GM19043 (cell line): ENCODE measurements around the gene ARIH2.
"Not testable (repeated sequence)": the region's sequence is repeated elsewhere in the genome, so short reads cannot be mapped to it uniquely, and the experiment has no call there.

ENCODE experiments used
- ATAC-seq: cut with Tn5 transposase; IDR thresholded peaks from one replicate; pipeline ENCODE4 v1.9.1; 2021; ENCODE audit warnings: low read depth; ENCODE audit not compliant: unreplicated experiment

The ARIH2 gene

DNA sequence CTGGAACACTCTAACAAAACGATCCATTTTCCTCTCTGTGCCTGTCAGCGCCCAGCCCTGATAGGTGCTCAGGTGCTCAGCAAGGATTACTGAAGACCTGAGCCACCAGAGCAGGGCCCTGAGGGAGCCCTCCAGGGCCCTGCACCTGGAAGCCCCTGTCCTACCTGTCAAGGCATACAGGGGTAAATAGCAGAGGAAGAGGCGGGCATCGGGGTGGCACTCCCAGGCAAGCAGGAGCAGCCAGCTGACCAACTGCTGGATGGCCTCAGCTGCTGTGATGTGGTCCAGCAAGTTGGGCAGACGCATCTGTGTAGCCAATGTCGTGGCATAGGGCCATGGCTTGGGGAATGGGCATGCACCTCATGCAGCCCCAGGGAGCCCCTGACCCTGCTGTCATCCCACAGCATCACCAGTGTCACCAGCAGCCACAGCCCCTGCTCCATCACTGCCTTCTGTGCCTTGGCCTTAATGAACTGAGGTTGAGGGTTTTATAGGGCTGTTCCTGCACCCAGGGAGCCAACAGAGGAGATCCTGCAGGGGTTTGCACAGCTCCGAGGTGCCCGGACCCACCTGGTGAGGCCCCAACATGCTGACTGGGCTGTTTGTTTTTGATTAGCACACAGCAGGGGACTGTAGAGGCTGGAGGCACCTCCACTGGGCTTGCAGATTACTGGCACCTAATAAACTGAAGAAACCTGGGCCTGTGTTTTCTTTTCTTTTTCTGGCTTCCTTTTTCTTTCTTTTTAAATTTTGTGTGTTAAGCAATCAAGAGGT, 80.6 kb downstream of the ARIH2 start:
- ATAC-seq: no peak

DNA sequence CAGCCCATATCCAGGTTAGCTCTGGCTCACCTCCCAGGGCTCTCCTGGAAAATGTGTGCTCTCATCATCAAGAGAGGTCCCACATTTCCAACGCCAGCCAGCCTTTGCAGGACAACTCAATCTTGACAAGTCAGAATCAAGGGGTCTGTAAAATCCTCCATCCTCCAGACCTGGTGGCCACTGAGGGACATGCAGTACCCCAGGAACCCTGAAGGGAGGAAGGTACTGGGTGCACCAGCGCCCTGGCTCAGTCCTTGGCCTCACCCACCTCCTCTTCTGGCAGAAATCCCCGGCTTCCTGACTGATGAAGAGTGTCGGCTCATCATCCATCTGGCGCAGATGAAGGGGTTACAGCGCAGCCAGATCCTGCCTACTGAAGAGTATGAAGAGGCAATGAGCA, 82.5 kb downstream of the ARIH2 start:
- no peak for ATAC-seq

DNA sequence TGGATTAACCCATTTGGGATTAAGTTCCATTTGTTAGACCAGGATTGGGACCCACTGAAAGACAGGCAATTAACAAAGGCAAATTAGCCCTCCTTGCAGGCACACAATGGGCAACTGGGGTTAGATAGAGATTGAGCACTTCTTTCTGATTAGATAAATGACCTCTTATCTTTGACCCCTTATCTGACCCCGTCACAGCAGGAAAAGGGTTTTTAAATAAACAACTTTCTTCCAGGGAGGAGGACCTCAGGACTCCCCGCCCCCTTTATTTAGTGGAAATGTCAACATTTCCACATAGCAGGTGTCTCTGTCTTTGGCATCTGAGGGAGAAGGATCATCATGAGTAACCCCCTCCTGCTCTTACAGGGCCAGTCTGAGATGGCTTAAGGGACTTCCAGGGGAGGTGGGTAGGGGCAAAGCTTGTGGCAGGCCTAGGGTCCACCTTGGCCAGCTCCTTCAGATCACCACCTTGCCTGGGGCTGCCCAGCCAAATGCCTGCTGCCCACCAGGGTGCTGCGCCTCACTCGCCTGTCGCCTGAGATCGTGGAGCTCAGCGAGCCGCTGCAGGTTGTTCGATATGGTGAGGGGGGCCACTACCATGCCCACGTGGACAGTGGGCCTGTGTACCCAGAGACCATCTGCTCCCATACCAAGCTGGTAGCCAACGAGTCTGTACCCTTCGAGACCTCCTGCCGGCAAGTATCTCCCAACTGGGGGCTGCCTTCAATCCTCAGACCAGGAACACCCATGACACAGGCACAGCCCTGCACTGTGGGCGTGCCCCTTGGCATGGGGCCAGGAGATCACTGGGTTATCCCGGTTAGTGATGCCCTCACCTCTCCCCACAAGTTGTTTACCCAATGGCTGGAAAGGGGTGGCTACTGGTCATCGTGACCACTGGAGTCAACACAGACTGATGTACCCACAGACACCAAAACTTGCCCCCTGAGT, 86.0 kb downstream of the ARIH2 start:
- ATAC-seq: no peak

DNA sequence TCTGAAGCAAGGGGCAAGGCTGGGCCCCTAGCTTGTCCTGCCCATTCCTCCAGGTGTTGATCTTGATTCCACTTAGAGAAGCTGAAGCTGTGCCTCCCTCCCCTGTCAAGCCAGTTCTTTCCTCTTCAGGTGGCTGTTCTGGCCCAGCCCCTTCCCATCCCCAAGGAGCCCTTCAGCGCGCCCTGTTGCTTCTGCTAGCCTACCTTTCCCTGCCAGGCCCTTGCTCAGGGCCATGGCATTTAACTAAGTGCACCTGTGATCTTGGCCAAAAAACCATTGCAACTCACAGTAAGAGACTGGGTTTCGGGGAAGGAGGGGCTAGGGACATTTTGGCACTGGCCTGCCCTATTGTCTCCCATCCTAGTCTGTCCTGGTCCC, 86.7 kb downstream of the ARIH2 start:
- ATAC-seq: no peak

DNA sequence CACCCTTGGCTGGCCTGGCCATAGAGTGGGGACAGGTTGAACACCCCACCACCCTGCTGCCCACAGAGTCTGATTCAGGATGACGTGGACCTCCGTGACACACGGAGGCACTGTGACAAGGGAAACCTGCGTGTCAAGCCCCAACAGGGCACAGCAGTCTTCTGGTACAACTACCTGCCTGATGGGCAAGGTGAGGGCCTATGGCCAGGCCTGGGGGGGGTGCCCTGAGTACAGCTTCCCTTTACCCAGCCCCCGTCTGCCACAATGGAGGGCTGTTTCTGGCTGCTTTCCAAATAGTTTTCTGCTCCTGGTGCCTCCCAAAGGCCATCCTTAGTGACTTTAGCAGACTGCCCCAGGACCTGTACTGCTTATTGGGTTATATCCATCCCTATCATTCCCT, 87.4 kb downstream of the ARIH2 start:
- no peak for ATAC-seq

DNA sequence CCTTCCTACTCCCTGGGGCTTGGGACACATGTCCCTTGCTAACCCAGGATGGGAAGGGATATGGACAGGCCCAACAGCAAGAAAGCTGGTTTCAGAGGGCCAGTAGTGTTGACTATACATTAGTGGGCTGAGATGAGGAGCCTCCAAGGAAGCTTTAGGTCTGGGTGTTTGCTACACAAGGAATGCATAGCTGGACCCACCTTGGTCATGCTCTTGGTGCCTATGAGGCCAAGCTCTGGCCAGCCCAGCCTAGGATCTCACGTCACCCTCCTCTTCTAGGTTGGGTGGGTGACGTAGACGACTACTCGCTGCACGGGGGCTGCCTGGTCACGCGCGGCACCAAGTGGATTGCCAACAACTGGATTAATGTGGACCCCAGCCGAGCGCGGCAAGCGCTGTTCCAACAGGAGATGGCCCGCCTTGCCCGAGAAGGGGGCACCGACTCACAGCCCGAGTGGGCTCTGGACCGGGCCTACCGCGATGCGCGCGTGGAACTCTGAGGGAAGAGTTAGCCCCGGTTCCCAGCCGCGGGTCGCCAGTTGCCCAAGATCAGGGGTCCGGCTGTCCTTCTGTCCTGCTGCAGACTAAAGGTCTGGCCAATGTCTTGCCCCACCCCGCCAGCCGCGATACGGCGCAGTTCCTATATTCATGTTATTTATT, 87.9 kb downstream of the ARIH2 start:
- no peak for ATAC-seq

DNA sequence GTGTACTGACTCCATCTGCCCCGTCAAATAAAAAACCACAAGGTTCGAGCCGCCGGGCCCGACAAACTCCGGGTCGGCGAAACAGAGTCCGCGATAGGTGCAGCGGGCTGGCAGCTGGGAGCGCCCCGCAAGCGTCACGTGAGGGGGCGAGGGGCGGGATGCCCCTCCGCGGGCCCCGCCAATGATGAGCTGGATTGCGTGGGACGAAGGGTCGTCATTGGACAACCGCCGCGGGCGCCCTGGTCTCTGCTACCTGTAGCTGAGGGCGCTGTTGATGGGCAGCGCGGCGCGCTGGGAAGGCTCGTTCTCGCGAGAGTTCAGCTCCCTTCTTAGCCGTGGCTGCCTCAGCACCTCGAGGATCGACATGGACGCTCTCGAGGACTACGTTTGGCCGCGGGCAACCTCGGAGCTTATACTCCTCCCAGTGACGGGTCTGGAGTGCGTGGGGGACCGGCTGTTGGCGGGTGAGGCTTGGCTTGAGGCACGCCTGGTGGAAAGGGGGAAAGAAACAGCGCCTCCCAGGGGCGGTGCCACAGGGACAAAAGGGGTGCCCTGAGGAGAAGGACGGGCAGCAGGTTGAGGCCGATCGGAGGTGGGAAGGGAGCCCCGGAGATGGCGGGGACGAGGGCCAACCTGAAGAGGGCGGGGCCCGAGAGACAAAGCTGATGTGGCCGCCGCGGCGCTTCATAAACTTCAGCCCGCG, 88.6 kb downstream of the ARIH2 start, which contains the start of gene WDR6:
Gene WDR6, plus strand, starts transcription at position 324 of the 703 bp plus-strand sequence. Its CDS starts 41 bp downstream, at position 365.
- peak; percentile 89 for ATAC-seq

DNA sequence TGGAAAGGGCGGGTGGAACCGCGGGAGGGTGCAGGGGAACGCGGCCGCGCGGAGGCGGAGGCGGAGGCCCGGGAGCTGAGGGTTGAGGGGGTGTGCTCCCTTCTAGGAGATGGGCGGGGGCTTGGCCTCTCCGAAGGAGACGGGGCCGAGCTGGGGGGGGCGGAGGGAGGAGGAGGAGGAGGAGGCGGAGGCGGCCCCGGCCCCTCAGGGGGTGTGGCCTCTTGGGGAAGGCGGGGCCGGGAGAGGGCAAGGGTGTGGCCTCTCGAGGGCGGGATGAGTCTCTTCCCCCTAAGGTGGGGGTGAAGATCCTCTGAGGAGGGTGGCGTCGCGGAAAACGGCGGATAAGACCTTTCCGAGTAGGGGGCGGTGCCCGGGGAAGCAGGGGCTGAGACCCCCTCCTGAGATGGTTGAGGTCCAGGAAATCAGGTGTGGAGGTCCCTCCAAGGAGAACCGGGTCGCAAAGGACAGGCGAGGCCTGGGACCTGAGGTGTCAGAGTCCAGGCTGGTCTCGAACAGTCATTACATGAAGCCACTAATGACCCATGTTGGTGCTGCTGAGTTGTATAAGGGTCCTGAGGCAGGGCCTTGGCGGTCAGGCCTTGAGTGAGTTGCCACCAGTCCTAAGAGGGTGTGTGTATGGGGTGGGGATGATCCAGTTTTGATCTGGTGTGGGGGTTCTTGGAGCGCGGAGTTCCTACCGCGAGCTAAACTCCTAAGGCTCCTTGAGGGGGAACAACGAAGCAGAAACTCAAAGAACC, 89.3 kb downstream of the ARIH2 start:
- ATAC-seq: peak; percentile 38

DNA sequence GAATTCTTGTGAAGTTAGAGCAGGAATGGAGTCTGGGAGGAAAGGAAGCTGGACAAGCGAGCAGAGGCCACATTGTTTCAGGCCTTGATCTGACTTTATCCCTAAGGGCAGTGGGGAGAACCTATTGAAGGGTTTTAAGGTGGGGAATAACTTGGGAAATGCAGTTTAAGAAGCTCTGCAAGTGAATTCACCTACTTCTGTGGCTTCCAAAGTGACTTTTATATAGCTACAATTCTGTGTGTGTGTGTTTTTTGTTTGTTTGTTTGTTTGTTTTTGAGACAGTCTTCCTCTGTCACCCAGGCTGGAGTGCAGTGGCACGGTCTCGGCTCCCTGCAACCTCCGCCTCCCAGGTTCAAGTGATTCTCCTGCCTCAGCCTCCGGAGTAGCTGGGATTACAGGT, 90.0 kb downstream of the ARIH2 start:
- ATAC-seq: not testable (repeated sequence)

DNA sequence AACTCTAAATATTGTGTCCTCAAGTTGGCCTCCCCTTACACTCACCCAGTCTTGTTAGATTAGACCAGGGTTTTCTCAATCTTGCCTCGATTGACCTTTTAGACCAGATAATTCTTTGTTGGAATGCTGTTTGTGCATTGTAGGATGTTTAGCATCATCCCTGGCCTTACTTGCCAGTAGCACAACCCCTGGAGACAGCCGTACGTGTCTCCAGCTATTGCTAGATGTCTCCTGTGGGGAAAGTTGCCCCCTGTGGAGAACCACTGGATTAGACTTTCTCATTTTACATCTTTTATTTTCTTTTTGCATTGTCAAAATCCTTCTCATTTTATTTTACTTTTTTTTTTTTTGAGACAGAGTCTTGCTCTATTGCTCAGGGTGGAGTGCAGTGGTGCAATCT, 90.8 kb downstream of the ARIH2 start:
- no peak for ATAC-seq

DNA sequence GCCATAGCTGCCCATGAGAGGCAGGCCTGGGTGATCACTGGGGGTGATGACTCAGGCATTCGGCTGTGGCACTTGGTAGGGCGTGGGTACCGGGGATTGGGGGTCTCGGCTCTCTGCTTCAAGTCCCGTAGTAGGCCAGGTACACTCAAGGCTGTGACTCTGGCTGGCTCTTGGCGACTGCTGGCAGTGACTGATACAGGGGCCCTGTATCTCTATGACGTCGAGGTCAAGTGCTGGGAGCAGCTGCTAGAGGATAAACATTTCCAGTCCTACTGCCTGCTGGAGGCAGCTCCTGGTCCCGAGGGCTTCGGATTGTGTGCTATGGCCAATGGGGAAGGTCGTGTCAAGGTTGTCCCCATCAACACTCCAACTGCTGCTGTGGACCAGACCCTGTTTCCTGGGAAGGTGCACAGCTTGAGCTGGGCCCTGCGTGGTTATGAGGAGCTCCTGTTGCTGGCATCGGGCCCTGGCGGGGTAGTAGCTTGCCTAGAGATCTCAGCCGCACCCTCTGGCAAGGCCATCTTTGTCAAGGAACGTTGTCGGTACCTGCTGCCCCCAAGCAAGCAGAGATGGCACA, 93.9 kb downstream of the ARIH2 start:
- ATAC-seq: no peak

DNA sequence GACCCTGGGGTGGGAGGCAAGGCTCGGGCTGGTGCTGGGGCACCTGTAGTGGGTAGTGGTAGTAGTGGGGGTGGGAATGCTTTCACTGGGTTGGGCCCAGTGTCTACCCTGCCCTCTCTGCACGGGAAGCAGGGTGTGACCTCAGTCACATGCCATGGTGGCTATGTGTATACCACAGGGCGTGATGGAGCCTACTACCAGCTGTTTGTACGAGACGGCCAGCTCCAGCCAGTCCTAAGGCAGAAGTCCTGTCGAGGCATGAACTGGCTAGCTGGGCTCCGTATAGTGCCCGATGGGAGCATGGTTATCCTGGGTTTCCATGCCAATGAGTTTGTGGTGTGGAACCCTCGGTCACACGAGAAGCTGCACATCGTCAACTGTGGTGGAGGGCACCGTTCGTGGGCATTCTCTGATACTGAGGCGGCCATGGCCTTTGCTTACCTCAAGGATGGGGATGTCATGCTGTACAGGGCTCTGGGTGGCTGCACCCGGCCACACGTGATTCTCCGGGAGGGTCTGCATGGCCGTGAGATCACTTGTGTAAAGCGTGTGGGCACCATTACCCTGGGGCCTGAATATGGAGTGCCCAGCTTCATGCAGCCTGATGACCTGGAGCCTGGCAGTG, 94.6 kb downstream of the ARIH2 start:
- ATAC-seq: no peak

DNA sequence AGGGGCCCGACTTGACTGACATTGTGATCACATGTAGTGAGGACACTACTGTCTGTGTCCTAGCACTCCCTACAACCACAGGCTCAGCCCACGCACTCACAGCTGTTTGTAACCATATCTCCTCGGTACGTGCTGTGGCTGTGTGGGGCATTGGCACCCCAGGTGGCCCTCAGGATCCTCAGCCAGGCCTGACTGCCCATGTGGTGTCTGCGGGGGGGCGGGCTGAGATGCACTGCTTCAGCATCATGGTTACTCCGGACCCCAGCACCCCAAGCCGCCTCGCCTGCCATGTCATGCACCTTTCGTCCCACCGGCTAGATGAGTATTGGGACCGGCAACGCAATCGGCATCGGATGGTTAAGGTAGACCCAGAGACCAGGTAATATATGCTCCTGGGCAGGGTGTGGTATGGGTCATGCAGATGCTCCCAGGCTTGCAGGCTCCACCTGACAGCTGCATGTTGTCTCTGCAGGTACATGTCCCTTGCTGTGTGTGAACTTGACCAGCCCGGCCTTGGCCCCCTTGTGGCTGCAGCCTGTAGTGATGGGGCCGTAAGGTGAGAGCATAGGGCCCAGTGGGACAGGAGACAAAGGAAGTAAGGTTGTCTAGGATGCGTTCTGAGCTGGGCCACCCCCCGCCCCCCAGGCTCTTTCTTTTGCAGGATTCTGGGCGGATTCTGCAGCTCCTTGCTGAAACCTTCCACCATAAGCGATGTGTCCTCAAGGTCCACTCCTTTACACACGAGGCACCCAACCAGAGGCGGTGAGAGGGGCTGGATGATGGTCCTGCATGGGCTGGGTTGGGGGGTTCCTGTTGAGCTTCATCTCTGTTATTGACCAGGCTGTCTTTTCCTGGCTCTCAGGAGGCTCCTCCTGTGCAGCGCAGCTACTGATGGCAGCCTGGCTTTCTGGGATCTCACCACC, 95.4 kb downstream of the ARIH2 start:
- no peak for ATAC-seq

DNA sequence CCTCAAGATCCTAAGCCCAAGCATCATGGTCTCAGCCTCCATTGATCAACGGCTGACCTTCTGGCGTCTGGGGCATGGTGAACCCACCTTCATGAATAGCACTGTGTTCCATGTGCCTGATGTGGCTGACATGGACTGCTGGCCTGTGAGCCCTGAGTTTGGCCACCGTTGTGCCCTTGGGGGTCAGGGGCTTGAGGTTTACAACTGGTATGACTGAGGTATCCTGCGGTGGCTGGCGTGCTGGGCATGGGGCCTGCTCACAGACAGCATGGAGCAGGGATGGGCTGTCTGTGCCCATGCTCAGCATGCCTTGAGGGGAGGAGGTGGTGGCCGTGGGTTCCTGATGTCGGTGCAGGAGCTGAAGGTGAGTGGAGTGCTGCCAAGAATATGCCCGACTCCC, 96.4 kb downstream of the ARIH2 start:
- no peak for ATAC-seq

DNA sequence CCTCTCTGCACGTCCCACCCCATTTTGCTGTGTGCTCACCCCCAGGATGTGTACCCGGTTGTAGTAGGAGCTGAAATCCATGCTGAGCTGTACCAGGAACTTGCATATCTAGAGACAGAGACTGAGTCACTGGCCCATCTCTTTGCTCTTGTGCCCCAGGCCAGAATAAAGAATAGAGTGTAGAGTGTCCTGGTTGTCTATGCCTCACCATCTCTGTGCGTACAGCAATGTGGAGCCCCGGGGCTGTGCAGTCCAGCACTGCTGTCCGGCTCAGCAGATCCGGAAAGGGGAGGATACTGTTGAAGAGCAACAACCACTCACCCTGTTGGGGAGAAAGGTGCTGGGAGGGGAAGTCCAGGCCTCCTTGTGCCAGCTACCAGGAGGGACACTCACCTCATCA, 97.1 kb downstream of the ARIH2 start:
- ATAC-seq: no peak

DNA sequence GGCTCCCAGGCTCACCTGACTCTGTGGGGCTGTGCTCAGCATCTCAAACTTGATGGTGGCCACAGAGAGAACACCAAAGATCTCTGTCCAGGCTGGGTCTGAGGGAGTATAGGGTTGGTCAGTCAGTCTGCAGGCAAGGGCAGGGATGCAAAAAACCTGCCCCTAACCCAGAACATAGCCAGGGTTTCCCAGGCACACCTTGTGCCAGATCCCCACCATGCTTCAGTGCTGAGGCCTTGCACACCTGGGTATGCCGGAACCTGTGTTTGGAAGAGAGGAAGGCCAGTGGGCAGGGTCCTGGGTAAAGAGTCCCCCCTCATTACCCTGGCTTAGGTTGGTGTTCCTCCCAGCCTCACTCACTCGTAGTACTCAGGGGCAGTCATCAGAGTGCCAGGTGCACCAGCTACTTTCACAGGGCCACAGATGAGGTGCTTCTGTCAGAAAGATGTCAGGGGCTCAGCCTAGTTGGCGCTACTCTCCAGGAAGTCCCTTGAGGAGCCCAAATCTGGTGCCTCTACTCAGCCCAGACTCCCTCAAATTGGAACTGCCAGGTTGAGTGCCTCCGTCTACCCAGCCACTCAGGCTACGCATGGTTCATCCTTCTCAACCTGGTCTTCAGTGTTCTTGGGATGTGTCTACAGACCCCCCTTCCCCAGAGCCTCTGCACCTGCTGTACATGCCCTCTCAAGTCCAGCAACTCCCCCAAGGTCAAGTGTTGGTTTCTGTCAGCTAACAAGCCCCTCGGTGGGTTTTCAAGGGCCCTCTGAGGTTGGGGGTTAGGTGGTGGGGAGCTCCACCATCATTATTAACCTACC, 98.0 kb downstream of the ARIH2 start:
- ATAC-seq: no peak
